Measurements from ENCODE around the gene RUVBL2. TPM values are rescaled to one million over a fixed set of nuclear protein-coding genes. Genes with fewer than 3 reads are reported as not detected.

RUVBL2 gene
- polyA plus RNA-seq, 1 donor from 2014 or later: 184 TPM

DNA sequence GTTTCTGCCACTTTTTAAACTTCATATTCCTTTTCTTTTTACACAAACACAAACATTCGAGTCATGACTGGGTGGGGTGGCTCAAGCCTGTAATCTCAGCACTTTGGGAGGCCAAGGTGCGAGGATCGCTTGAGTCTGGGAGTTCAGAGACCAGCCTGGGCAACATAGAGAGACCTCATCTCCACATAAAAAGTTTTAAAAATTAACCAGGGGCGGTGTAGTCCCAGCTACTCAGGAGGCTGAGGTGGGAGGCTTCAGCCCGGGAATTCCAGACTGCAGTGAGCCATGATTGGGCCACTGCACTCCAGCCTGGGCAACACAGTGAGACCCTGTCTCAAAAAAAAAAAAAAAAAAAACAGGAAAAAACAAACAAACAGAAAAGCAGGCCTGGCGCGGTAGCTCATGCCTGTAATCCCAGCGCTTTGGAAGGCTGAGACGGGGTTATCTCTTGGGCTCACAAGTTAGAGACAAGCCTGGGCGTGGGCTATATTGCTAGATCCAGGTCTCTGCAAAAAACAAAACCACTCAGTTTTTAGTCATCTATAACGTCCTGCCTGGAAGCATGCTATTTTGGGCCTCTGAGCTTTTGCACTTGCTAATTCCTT, 39.6 kb upstream of the RUVBL2 start:
- H3K79me2 ChIP-seq (replicated peaks; ENCODE audit: insufficient read depth, low read length): peaks cover 9% of the 10 kb centered on the region
- H3K9me3 ChIP-seq (ENCODE audit: low read length): no peaks in the 10 kb centered on the region
- H3K9ac ChIP-seq (ENCODE audit: low read length): peak overlapping the region; percentile 92
- no peaks in the 10 kb centered on the region for H3K36me3 ChIP-seq (ENCODE audit: insufficient read depth, low read length)
- H2AFZ ChIP-seq (ENCODE audit: low read depth, low read length): peak overlapping the region; percentile 27
- no peaks in the 10 kb centered on the region for H4K20me1 ChIP-seq (ENCODE audit: insufficient read depth)
- peak overlapping the region; percentile 40 for H3K4me2 ChIP-seq (ENCODE audit: low read length)
- no peak for TF ChIP-seq SMC3 (conservative IDR thresholded peaks at IDR 0.05; ENCODE audit: poor library complexity)
- TF ChIP-seq EP300 (conservative IDR thresholded peaks at IDR 0.05; ENCODE audit: poor library complexity, severe bottlenecking): no peak
- TF ChIP-seq, protein P1, sequence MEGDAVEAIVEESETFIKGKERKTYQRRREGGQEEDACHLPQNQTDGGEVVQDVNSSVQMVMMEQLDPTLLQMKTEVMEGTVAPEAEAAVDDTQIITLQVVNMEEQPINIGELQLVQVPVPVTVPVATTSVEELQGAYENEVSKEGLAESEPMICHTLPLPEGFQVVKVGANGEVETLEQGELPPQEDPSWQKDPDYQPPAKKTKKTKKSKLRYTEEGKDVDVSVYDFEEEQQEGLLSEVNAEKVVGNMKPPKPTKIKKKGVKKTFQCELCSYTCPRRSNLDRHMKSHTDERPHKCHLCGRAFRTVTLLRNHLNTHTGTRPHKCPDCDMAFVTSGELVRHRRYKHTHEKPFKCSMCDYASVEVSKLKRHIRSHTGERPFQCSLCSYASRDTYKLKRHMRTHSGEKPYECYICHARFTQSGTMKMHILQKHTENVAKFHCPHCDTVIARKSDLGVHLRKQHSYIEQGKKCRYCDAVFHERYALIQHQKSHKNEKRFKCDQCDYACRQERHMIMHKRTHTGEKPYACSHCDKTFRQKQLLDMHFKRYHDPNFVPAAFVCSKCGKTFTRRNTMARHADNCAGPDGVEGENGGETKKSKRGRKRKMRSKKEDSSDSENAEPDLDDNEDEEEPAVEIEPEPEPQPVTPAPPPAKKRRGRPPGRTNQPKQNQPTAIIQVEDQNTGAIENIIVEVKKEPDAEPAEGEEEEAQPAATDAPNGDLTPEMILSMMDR (IDR thresholded peaks at IDR 0.05; ENCODE audit: poor library complexity, severe bottlenecking): no peak
- no peak for TF ChIP-seq RAD21 (conservative IDR thresholded peaks at IDR 0.05)
- TF ChIP-seq EZH2 (IDR thresholded peaks at IDR 0.05; ENCODE audit: borderline replicate concordance, insufficient read depth, low read length, poor library complexity, severe bottlenecking): no peak
- TF ChIP-seq, protein P2, sequence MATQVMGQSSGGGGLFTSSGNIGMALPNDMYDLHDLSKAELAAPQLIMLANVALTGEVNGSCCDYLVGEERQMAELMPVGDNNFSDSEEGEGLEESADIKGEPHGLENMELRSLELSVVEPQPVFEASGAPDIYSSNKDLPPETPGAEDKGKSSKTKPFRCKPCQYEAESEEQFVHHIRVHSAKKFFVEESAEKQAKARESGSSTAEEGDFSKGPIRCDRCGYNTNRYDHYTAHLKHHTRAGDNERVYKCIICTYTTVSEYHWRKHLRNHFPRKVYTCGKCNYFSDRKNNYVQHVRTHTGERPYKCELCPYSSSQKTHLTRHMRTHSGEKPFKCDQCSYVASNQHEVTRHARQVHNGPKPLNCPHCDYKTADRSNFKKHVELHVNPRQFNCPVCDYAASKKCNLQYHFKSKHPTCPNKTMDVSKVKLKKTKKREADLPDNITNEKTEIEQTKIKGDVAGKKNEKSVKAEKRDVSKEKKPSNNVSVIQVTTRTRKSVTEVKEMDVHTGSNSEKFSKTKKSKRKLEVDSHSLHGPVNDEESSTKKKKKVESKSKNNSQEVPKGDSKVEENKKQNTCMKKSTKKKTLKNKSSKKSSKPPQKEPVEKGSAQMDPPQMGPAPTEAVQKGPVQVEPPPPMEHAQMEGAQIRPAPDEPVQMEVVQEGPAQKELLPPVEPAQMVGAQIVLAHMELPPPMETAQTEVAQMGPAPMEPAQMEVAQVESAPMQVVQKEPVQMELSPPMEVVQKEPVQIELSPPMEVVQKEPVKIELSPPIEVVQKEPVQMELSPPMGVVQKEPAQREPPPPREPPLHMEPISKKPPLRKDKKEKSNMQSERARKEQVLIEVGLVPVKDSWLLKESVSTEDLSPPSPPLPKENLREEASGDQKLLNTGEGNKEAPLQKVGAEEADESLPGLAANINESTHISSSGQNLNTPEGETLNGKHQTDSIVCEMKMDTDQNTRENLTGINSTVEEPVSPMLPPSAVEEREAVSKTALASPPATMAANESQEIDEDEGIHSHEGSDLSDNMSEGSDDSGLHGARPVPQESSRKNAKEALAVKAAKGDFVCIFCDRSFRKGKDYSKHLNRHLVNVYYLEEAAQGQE (IDR thresholded peaks at IDR 0.05; ENCODE audit: borderline replicate concordance): no peak
- no peak for TF ChIP-seq MXI1 (conservative IDR thresholded peaks at IDR 0.05; ENCODE audit: poor library complexity, severe bottlenecking)
- TF ChIP-seq POLR2AphosphoS5 (IDR thresholded peaks at IDR 0.05): no peak
- no peak for TF ChIP-seq TAF1 (IDR thresholded peaks at IDR 0.05; ENCODE audit: low read depth)
- no peaks in the 10 kb centered on the region for H3F3A ChIP-seq (ENCODE audit: insufficient read depth, low read length, poor library complexity, severe bottlenecking)
- peak overlapping the region; percentile 94 for H3K4me3 ChIP-seq (ENCODE audit: low read length)
- H3K9me2 ChIP-seq (ENCODE audit: insufficient read depth, low read length): no peaks in the 10 kb centered on the region
- H3K27me3 ChIP-seq (ENCODE audit: insufficient read depth, low read depth, low read length): no peaks in the 10 kb centered on the region
- H3K27ac ChIP-seq (ENCODE audit: low read length): peak overlapping the region; percentile 32

DNA sequence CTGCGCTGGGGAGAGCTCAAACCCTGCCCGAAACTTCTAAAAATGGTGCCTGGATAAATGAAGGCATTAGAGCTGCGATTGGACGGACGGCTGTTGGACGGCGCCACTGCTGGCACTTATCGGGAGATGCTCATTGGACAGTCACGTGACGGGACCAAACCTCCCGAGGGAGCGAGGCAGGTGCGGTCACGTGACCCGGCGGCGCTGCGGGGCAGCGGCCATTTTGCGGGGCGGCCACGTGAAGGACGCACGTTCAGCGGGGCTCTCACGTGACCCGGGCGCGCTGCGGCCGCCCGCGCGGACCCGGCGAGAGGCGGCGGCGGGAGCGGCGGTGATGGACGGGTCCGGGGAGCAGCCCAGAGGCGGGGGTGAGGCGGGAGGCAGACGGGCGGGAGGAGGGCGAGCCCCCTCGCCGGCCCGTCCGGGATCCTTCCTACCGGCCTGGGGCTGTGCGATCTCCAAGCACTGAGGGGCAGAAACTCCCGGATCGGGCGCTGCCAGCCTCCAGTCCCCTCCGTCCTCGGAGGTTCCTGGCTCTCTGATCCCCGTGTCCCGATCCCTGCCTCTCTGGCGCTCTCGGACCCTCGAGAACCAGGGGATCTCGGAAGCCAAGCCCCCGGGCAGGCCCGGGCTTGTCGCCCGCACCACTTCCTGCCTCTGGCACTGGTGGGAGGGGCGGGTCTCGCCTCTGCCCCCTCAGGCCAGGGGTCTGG, 38.9 kb upstream of the RUVBL2 start, which contains the start of gene BAX:
Gene BAX, plus strand, starts transcription at position 281 of the 713 bp plus-strand sequence. Its CDS starts 54 bp downstream, at position 335.
- peak within 1 kb of the TSS; percentile 92 for H3K9ac ChIP-seq (ENCODE audit: low read length)
- H3K27ac ChIP-seq (ENCODE audit: low read length): peak within 1 kb of the TSS; percentile 63
- H2AFZ ChIP-seq (ENCODE audit: low read depth, low read length): peak within 1 kb of the TSS; percentile 76
- H3K36me3 ChIP-seq (ENCODE audit: insufficient read depth, low read length): no peaks in the 10 kb centered on the region
- no peaks in the 10 kb centered on the region for H3F3A ChIP-seq (ENCODE audit: insufficient read depth, low read length, poor library complexity, severe bottlenecking)
- H3K79me2 ChIP-seq (replicated peaks; ENCODE audit: insufficient read depth, low read length): peaks cover 9% of the 10 kb centered on the region
- no peaks in the 10 kb centered on the region for H3K27me3 ChIP-seq (ENCODE audit: insufficient read depth, low read depth, low read length)
- peak within 1 kb of the TSS; percentile 94 for H3K4me3 ChIP-seq (ENCODE audit: low read length)
- no peaks in the 10 kb centered on the region for H4K20me1 ChIP-seq (ENCODE audit: insufficient read depth)
- TF ChIP-seq EP300 (conservative IDR thresholded peaks at IDR 0.05; ENCODE audit: poor library complexity, severe bottlenecking) (peak; percentile 67), MXI1 (conservative IDR thresholded peaks at IDR 0.05; ENCODE audit: poor library complexity, severe bottlenecking) (peak; percentile 87), EZH2 (IDR thresholded peaks at IDR 0.05; ENCODE audit: borderline replicate concordance, insufficient read depth, low read length, poor library complexity, severe bottlenecking) (no peak), RAD21 (conservative IDR thresholded peaks at IDR 0.05) (peak; percentile 45), TAF1 (IDR thresholded peaks at IDR 0.05; ENCODE audit: low read depth) (no peak), POLR2AphosphoS5 (IDR thresholded peaks at IDR 0.05) (peak; percentile 69), SMC3 (conservative IDR thresholded peaks at IDR 0.05; ENCODE audit: poor library complexity) (peak; percentile 52)
- TF ChIP-seq, protein P1 (IDR thresholded peaks at IDR 0.05; ENCODE audit: poor library complexity, severe bottlenecking): peak; percentile 41
- TF ChIP-seq, protein P2 (IDR thresholded peaks at IDR 0.05; ENCODE audit: borderline replicate concordance): peak; percentile 50
- peak within 1 kb of the TSS; percentile 92 for H3K4me2 ChIP-seq (ENCODE audit: low read length)
- no peaks in the 10 kb centered on the region for H3K9me2 ChIP-seq (ENCODE audit: insufficient read depth, low read length)
- H3K9me3 ChIP-seq (ENCODE audit: low read length): no peaks in the 10 kb centered on the region

Measured in neural cell (in vitro differentiated cells).